HG02588 (cell line): ENCODE measurements around the gene SERTAD1.

Source experiments
- ATAC-seq: cut with Tn5 transposase; IDR thresholded peaks from one replicate; pipeline ENCODE4 v1.9.1; 2021; ENCODE audit warnings: mild to moderate bottlenecking, moderate library complexity; ENCODE audit not compliant: unreplicated experiment

SERTAD1 gene

GRCh38 chr19:40380199-40381037, 45.4 kb downstream of the SERTAD1 start:
- ATAC-seq, result no peak

- ATAC-seq, result no peak
These were observed 46.2 kb downstream of the SERTAD1 start for GRCh38 chr19:40379446-40380198.

GRCh38 chr19:40378509-40378908, 47.3 kb downstream of the SERTAD1 start:
- no peak for ATAC-seq

- no peak for ATAC-seq
These were observed 47.9 kb downstream of the SERTAD1 start for GRCh38 chr19:40377876-40378385.

GRCh38 chr19:40376286-40376862, 49.4 kb downstream of the SERTAD1 start:
- ATAC-seq, result no peak

GRCh38 chr19:40374084-40374483, 51.7 kb downstream of the SERTAD1 start:
- no peak for ATAC-seq

GRCh38 chr19:40371802-40372122, 54.0 kb downstream of the SERTAD1 start:
- ATAC-seq, result no peak
